K562 (cell line): ENCODE results near the gene AMH. TPM values are rescaled to one million over a fixed set of nuclear protein-coding genes. Genes with fewer than 3 reads are reported as not detected.

Experiments used
- ATAC-seq: fragments of 200-7000 bp; cut with Tn5 transposase; 3 replicates; pipeline ENCODE4 v1.9.1; 2020; ENCODE audit warnings: moderate library complexity
- BruUV-seq: library from RNA; stranded (reverse); fragments of 400-500 nt; replicated peaks from 2 replicates; lab custom pipeline; 2021; lab: Mats Ljungman, UMichigan
- CTCF ChIA-PET: fragments of 300-600 bp; formaldehyde crosslinking; extraction: SDS; loops from one replicate; lab custom pipeline; 2021; ENCODE audit warnings: low intra/inter-chr PET ratio; lab: Yijun Ruan, JAX
- POLR2A ChIA-PET: fragments of 300-600, 350-650 bp; sonication (Branson Sonifier 250); formaldehyde crosslinking; extraction: SDS; loops from one replicate; lab custom pipeline; 2021; ENCODE audit warnings: antibody characterized with exemption, inconsistent platforms; lab: Yijun Ruan, JAX
- DNase-seq, 4 experiments: peaks; one replicate each; pipeline versions ENCODE4 v3.0.0 to v3.0.0-alpha.2; 2011 to 2018; ENCODE audit warnings: low spot score in 3 of 4, mixed read lengths in 3 of 4; ENCODE audit errors: extremely low read depth in 1 of 4
- FAIRE-seq: peaks from 2 replicates; lab custom pipeline; 2011; peaks lifted over from hg19 to GRCh38; lab: Jason Lieb, UNC
- H2AFZ ChIP-seq: 2 replicates; pipeline ENCODE4 v1.6.0; 2011; ENCODE audit warnings: low read depth, low read length, control low read depth, inconsistent platforms
- H3K27ac ChIP-seq: fragments of 200-600 bp; 3 replicates; pipeline ENCODE4 v1.8.0; 2011; ENCODE audit warnings: low read depth, mild to moderate bottlenecking, control low read depth, inconsistent platforms, low read length, moderate library complexity, mixed read lengths; ENCODE audit errors: extremely low read depth
- H3K27me3 ChIP-seq, 2 experiments: fragments of 300-600 bp in 1 of 2; 2 replicates in 1 of 2; 3 replicates in 1 of 2; pipeline versions ENCODE4 v1.6.0 to v1.8.0; 2011; ENCODE audit warnings: inconsistent platforms in 2 of 2, low read length in 2 of 2, mild to moderate bottlenecking in 1 of 2, mixed read lengths in 1 of 2, moderate library complexity in 1 of 2; ENCODE audit not compliant: control insufficient read depth in 2 of 2, insufficient read depth in 2 of 2
- H3K36me3 ChIP-seq: fragments of 300-600 bp; 3 replicates; pipeline ENCODE4 v1.8.0; 2011; ENCODE audit warnings: mild to moderate bottlenecking, low read length, inconsistent platforms; ENCODE audit not compliant: control insufficient read depth, insufficient read depth
- H3K4me1 ChIP-seq, 2 experiments: fragments of 200-600 bp in 1 of 2; replicated peaks in 1 of 2; 2 replicates in 1 of 2; 3 replicates in 1 of 2; pipeline versions ENCODE4 v1.5.1 to v1.8.0; 2011; ENCODE audit warnings: inconsistent platforms in 2 of 2, low read length in 2 of 2, mild to moderate bottlenecking in 1 of 2, mixed read lengths in 1 of 2, moderate library complexity in 1 of 2; ENCODE audit not compliant: control insufficient read depth in 2 of 2, insufficient read depth in 2 of 2
- H3K4me2 ChIP-seq: 2 replicates; pipeline ENCODE4 v1.6.1; 2011; ENCODE audit warnings: low read length, control low read depth, inconsistent platforms, mixed read lengths; ENCODE audit not compliant: insufficient read depth
- H3K4me3 ChIP-seq: fragments of 200-600 bp; sonication (generic), shearing (Covaris generic); 2 replicates; pipeline ENCODE4 v1.5.1; 2016; ENCODE audit warnings: control low read depth, inconsistent platforms
- H3K79me2 ChIP-seq: fragments of 200-600 bp; 3 replicates; pipeline ENCODE4 v1.8.0; 2011; ENCODE audit warnings: low read length, inconsistent platforms; ENCODE audit not compliant: control insufficient read depth, insufficient read depth
- H3K9ac ChIP-seq, 2 experiments: 2 replicates each; pipeline versions ENCODE4 v1.6.0 to v1.6.1; 2011; ENCODE audit warnings: low read depth in 2 of 2, low read length in 2 of 2, control low read depth in 1 of 2, inconsistent platforms in 1 of 2, mild to moderate bottlenecking in 1 of 2, mixed read lengths in 1 of 2; ENCODE audit not compliant: insufficient read depth in 1 of 2
- H3K9me1 ChIP-seq: one replicate; pipeline ENCODE4 v1.6.0; 2011; ENCODE audit warnings: inconsistent platforms, mild to moderate bottlenecking, low read length, moderate library complexity; ENCODE audit not compliant: control insufficient read depth, insufficient read depth
- H3K9me3 ChIP-seq: replicated peaks from 2 replicates; pipeline ENCODE4 v1.5.1; 2011; ENCODE audit warnings: low read depth, low read length, inconsistent platforms; ENCODE audit not compliant: control insufficient read depth, insufficient read depth
- H4K20me1 ChIP-seq: replicated peaks from 2 replicates; pipeline ENCODE4 v1.6.1; 2011; ENCODE audit warnings: low read length, inconsistent platforms, mixed read lengths; ENCODE audit not compliant: control insufficient read depth, insufficient read depth
- BRF1 ChIP-seq: IDR thresholded peaks from 3 replicates; pipeline ENCODE4 v1.6.1; 2011; ENCODE audit warnings: borderline replicate concordance, mild to moderate bottlenecking; ENCODE audit not compliant: insufficient read length; ENCODE audit errors: extremely low read depth
- ESRRB ChIP-seq: fragments of 250-450 bp; sonication (Bioruptor Pico); IDR thresholded peaks from 2 replicates; pipeline ENCODE4 v1.5.0; 2020; ENCODE audit warnings: mild to moderate bottlenecking, moderate library complexity, borderline replicate concordance
- MBD2 ChIP-seq: sonication (generic); IDR thresholded peaks from 2 replicates; pipeline ENCODE4 v1.6.1; 2016; ENCODE audit warnings: low read depth, borderline replicate concordance
- NCOA6 ChIP-seq: fragments of 450-650 bp; IDR thresholded peaks from 2 replicates; pipeline ENCODE4 v1.6.1; 2017; ENCODE audit warnings: mild to moderate bottlenecking
- POLR2G ChIP-seq: fragments of 200-400 bp; formaldehyde crosslinking; IDR thresholded peaks from 2 replicates; pipeline ENCODE4 v1.6.1; 2017; ENCODE audit warnings: low read depth, mild to moderate bottlenecking, antibody characterized with exemption, low read length, moderate library complexity
- RNF2 ChIP-seq: sonication (generic); IDR thresholded peaks from 2 replicates; pipeline ENCODE4 v1.6.1; 2016
- SRF ChIP-seq, 2 experiments: fragments of 250-450, 450-650 bp in 1 of 2; sonication (Bioruptor Pico) in 1 of 2; sonication (generic) in 1 of 2; formaldehyde crosslinking; IDR thresholded peaks; 2 replicates each; pipeline versions ENCODE4 v1.5.0 to v1.5.1; 2020 to 2022; ENCODE audit warnings: mild to moderate bottlenecking in 1 of 2, missing genetic modification reagents in 1 of 2
- ZBTB9 ChIP-seq: fragments of 450-650 bp; formaldehyde crosslinking; IDR thresholded peaks from 2 replicates; pipeline ENCODE4 v1.4.0; 2020; ENCODE audit warnings: mild to moderate bottlenecking, moderate library complexity
- WGBS: fragments of 100-300 bp; shearing (Covaris generic); methylation state at CpG from one replicate; pipeline ENCODE4 v1.1.6; 2016; ENCODE audit warnings: low coverage, mixed read lengths; ENCODE audit not compliant: insufficient coverage; ENCODE audit errors: missing lambda C conversion rate; 5-methylcytosine and 5-hydroxymethylcytosine counted together
- in situ Hi-C: fragments of 300-500 bp; cut with MboI; formaldehyde crosslinking; loops from 4 replicates; pipeline ENCODE4 v1.15.0; 2018; ENCODE audit warnings: inconsistent platforms, mixed read lengths
- intact Hi-C: fragments of 100-400 bp; cut with micrococcal nuclease; formaldehyde crosslinking; loops from 2 replicates; pipeline ENCODE4 v1.14.2; 2022
- polyA plus RNA-seq, 8 experiments: library from polyadenylated mRNA; depleted of rRNA in 4 of 8; stranded (reverse) in 5 of 8; unstranded in 3 of 8; fragments of >200 nt; fragmentation: Nextera tagmentation in 2 of 8; fragmentation: Illumina TruSeq in 1 of 8; extraction: Ambion mirVana in 2 of 8; extraction: Trizol in 1 of 8; gene quantifications; 2 replicates each; pipeline versions ENCODE4 v1.2.1 to v1.2.3, GENCODE V29; 2011 to 2014; ENCODE audit warnings: inconsistent platforms in 1 of 8, missing spikeins in 1 of 8
- total RNA-seq, 7 experiments: library from RNA; depleted of rRNA in 6 of 7; stranded (reverse); fragments of >200 nt in 6 of 7; fragmentation: Illumina TruSeq in 2 of 7; extraction: Trizol in 2 of 7; gene quantifications; 2 replicates each; pipeline versions ENCODE4 v1.2.1 to v1.2.3, GENCODE V29; 2011 to 2021; ENCODE audit warnings: low replicate concordance in 1 of 7

The AMH gene
- total and polyA plus RNA-seq, 9 of the 15 experiments (the other 6 are each of a cell fraction or from before 2014, with no cell fraction given): 0.29 to 27.4 (median 2.6) TPM; not detected in 2

GRCh38 chr19:2208975-2209374 lies 40.1 kb upstream of the AMH start (continued):
- TF ChIP-seq BRF1 (no peak), ESRRB (CRISPR knock-in tag) (no peak), RNF2 (no peak)

GRCh38 chr19:2209408-2209807 lies 39.7 kb upstream of the AMH start:
- BruUV-seq: no TSS peak
- TF ChIP-seq POLR2G: peak; percentile 38; the same call in 1 of the 2 replicates
- no peak for TF ChIP-seq MBD2
- no peak for TF ChIP-seq NCOA6
- TF ChIP-seq SRF (CRISPR knock-in tag; IDR thresholded peaks at IDR 0.05): no peak
- TF ChIP-seq ZBTB9: no peak
- H3K79me2 ChIP-seq: 0 out of 3 replicates have a peak, but pooled peaks cover 4% of the 10 kb centered on the region
- H3K4me3 ChIP-seq: no peak overlapping the region
- 88% methylated on average over 4 of the region's 17 CpGs for WGBS
- no peak for ATAC-seq
- no peak overlapping the region for H2AFZ ChIP-seq
- CTCF ChIA-PET: no interaction called here
- no peak overlapping the region for H3K27ac ChIP-seq
- no peaks in the 10 kb centered on the region for H3K27me3 ChIP-seq
- 0 out of 2 replicates have a peak, but pooled peaks cover 9% of the 10 kb centered on the region for H4K20me1 ChIP-seq
- intact Hi-C loops: no loop called here
- no peak for FAIRE-seq
- in situ Hi-C loops: no loop called here
- 0 out of 4 replicates have a peak overlapping the region, but pooled peaks of 1 of the 2 experiments have one; percentile 52 for H3K9ac ChIP-seq
- POLR2A ChIA-PET: no interaction called here
- H3K9me3 ChIP-seq: no peaks in the 10 kb centered on the region
- H3K9me1 ChIP-seq: no peaks in the 10 kb centered on the region
- DNase-seq: no peak
- peaks cover 0 to 56% of the 10 kb centered on the region in 2 experiments; a peak in 3 of 5 replicates for H3K4me1 ChIP-seq
- peaks cover 94% of the 10 kb centered on the region; the same call in 2 of the 3 replicates for H3K36me3 ChIP-seq
- no peak overlapping the region for H3K4me2 ChIP-seq
